HepG2 (cell line): ENCODE results near the gene MICA. TPM values are rescaled to one million over a fixed set of nuclear protein-coding genes. Genes with fewer than 3 reads are reported as not detected.

ENCODE experiments used
- ARID4A ChIP-seq: sonication (generic); formaldehyde crosslinking; IDR thresholded peaks from 2 replicates; pipeline ENCODE4 v1.5.0; 2020; ENCODE audit warnings: mild to moderate bottlenecking, missing genetic modification reagents, borderline replicate concordance
- ATM ChIP-seq: fragments of 450-650 bp; IDR thresholded peaks from 2 replicates; pipeline ENCODE4 v1.7.1; 2017; ENCODE audit warnings: mild to moderate bottlenecking, borderline replicate concordance
- DNMT1 ChIP-seq: sonication (generic); formaldehyde crosslinking; IDR thresholded peaks from 2 replicates; pipeline ENCODE4 v1.5.1; 2020; ENCODE audit warnings: mild to moderate bottlenecking, missing genetic modification reagents
- GLI4 ChIP-seq: sonication (generic); formaldehyde crosslinking; IDR thresholded peaks from 2 replicates; pipeline ENCODE4 v1.5.1; 2020; ENCODE audit warnings: missing genetic modification reagents, mild to moderate bottlenecking, moderate library complexity, borderline replicate concordance
- GMEB2 ChIP-seq: IDR thresholded peaks from 2 replicates; pipeline ENCODE4 v1.6.1; 2016; ENCODE audit warnings: missing biosample characterization, missing genetic modification reagents, low read depth
- HMG20A ChIP-seq: IDR thresholded peaks from 2 replicates; pipeline ENCODE4 v1.6.1; 2016; ENCODE audit warnings: borderline replicate concordance
- HNRNPUL1 ChIP-seq: fragments of 200-400 bp; formaldehyde crosslinking; IDR thresholded peaks from 2 replicates; pipeline ENCODE4 v1.6.1; 2017; ENCODE audit warnings: low read depth, mild to moderate bottlenecking, low read length, moderate library complexity
- KDM5A ChIP-seq: fragments of 200-600 bp; sonication (generic); IDR thresholded peaks from 2 replicates; pipeline ENCODE4 v1.7.0; 2018; ENCODE audit warnings: antibody characterized with exemption, mild to moderate bottlenecking, low read length, borderline replicate concordance
- MAFG ChIP-seq: sonication (generic); formaldehyde crosslinking; IDR thresholded peaks from 2 replicates; pipeline ENCODE4 v1.5.1; 2020; ENCODE audit warnings: mild to moderate bottlenecking, missing genetic modification reagents
- MED1 ChIP-seq: sonication (generic); formaldehyde crosslinking; IDR thresholded peaks from 2 replicates; pipeline ENCODE4 v1.4.0; 2020; ENCODE audit warnings: missing genetic modification reagents
- NFYC ChIP-seq: IDR thresholded peaks from 2 replicates; pipeline ENCODE4 v1.6.1; 2016; ENCODE audit warnings: missing genetic modification reagents, missing compliant biosample characterization
- NR2F1 ChIP-seq, 2 experiments: fragments of 450-650 bp in 1 of 2; formaldehyde crosslinking in 1 of 2; IDR thresholded peaks; 2 replicates each; pipeline versions ENCODE4 v1.5.0 to v1.6.1; 2016 to 2020; ENCODE audit warnings: mild to moderate bottlenecking in 1 of 2, missing compliant biosample characterization in 1 of 2, missing genetic modification reagents in 1 of 2, moderate library complexity in 1 of 2
- PATZ1 ChIP-seq: sonication (generic); formaldehyde crosslinking; IDR thresholded peaks from 2 replicates; pipeline ENCODE4 v1.4.0; 2020; ENCODE audit warnings: missing genetic modification reagents
- POLR2G ChIP-seq: fragments of 200-400 bp; formaldehyde crosslinking; IDR thresholded peaks from 2 replicates; pipeline ENCODE4 v1.6.1; 2018; ENCODE audit warnings: mild to moderate bottlenecking, low read depth, low read length, moderate library complexity
- ZBTB2 ChIP-seq: sonication (generic); formaldehyde crosslinking; IDR thresholded peaks from 2 replicates; pipeline ENCODE4 v1.8.0; 2022; ENCODE audit warnings: low read depth, missing genetic modification reagents
- ZNF276 ChIP-seq: sonication (generic); formaldehyde crosslinking; IDR thresholded peaks from 2 replicates; pipeline ENCODE4 v1.4.0; 2020; ENCODE audit warnings: mild to moderate bottlenecking, low read depth, missing genetic modification reagents
- ZNF367 ChIP-seq: sonication (generic); formaldehyde crosslinking; IDR thresholded peaks from 2 replicates; pipeline ENCODE4 v1.4.0; 2020; ENCODE audit warnings: missing genetic modification reagents, borderline replicate concordance
- ZNF580 ChIP-seq: IDR thresholded peaks from 2 replicates; pipeline ENCODE4 v1.6.1; 2016; ENCODE audit warnings: low read depth, borderline replicate concordance
- polyA plus RNA-seq, 8 experiments: library from polyadenylated mRNA; depleted of rRNA in 3 of 8; stranded (reverse) in 7 of 8; unstranded in 1 of 8; fragments of >200 nt; fragmentation: Illumina TruSeq in 4 of 8; extraction: Trizol in 4 of 8; gene quantifications; 2 replicates each; pipeline versions ENCODE4 v1.2.1 to v1.2.3, GENCODE V29; 2011 to 2016; ENCODE audit warnings: low read depth in 4 of 8, missing spikeins in 1 of 8, mixed read lengths in 1 of 8; ENCODE audit not compliant: insufficient read depth in 1 of 8
- total RNA-seq, 5 experiments: library from RNA; depleted of rRNA; stranded (reverse); fragments of >200 nt; fragmentation: Illumina TruSeq; extraction: Trizol; gene quantifications; 2 replicates each; pipeline ENCODE4 v1.2.3, GENCODE V29; 2016; ENCODE audit warnings: low read depth in 1 of 5

MICA gene
- total and polyA plus RNA-seq, 2 of the 13 experiments (the other 11 are each of a cell fraction or from before 2014, with no cell fraction given) = 21.6 to 38.1 TPM

- no peak for TF ChIP-seq ZNF276 (CRISPR knock-in tag)
- TF ChIP-seq HMG20A = no peak
- TF ChIP-seq ARID4A (CRISPR knock-in tag) = 0 out of 2 replicates have a peak, but pooled peaks have one; percentile 26
- no peak for TF ChIP-seq HNRNPUL1
- TF ChIP-seq GMEB2 (CRISPR knock-in tag) = no peak
- no peak for TF ChIP-seq MAFG (CRISPR knock-in tag)
- no peak for TF ChIP-seq ZNF580 (CRISPR knock-in tag)
- TF ChIP-seq GLI4 = no peak
- TF ChIP-seq ZNF367 (CRISPR knock-in tag) = no peak
- no peak for TF ChIP-seq MED1 (CRISPR knock-in tag)
- TF ChIP-seq POLR2G = no peak
- no peak for TF ChIP-seq ZBTB2
- TF ChIP-seq PATZ1 (CRISPR knock-in tag) = peak; percentile 71
- no peak for TF ChIP-seq KDM5A
- TF ChIP-seq ATM = no peak
- TF ChIP-seq DNMT1 (CRISPR knock-in tag) = no peak
- no peak for TF ChIP-seq NFYC
- TF ChIP-seq NR2F1 (CRISPR knock-in tag; IDR thresholded peaks at IDR 0.05) = no peak
Measured at GRCh38 chr6:31378062-31378720, 25.2 kb upstream of the MICA start (continued).
